ACC112 (cell line): ENCODE data around the gene KLK6.
"Not testable (repeated sequence)": the region's sequence is repeated elsewhere in the genome, so short reads cannot be mapped to it uniquely, and the experiment has no call there.

ENCODE experiments used
- H2AFZ ChIP-seq: fragments of 200-600 bp; sonication (generic); one replicate; pipeline ENCODE4 v1.6.0; 2017; ENCODE audit warnings: antibody characterized with exemption, low read length; ENCODE audit not compliant: unreplicated experiment
- H3K27ac ChIP-seq: fragments of 200-600 bp; sonication (generic); 2 replicates; pipeline ENCODE4 v1.5.1; 2014; ENCODE audit warnings: low read depth, mild to moderate bottlenecking, antibody characterized with exemption, low read length, moderate library complexity
- H3K27me3 ChIP-seq: fragments of 200-600 bp; sonication (generic); 2 replicates; pipeline ENCODE4 v1.6.1; 2014; ENCODE audit warnings: mild to moderate bottlenecking, antibody characterized with exemption, low read length, moderate library complexity, mixed read lengths; ENCODE audit not compliant: insufficient read depth
- H3K36me3 ChIP-seq: fragments of 200-600 bp; sonication (generic); 2 replicates; pipeline ENCODE4 v1.6.1; 2016; ENCODE audit warnings: mild to moderate bottlenecking, antibody characterized with exemption, low read length, moderate library complexity, mixed read lengths; ENCODE audit not compliant: insufficient read depth
- H3K4me1 ChIP-seq: fragments of 200-600 bp; sonication (generic); one replicate; pipeline ENCODE4 v1.6.1; 2016; ENCODE audit warnings: low read length, mixed read lengths; ENCODE audit not compliant: insufficient read depth, unreplicated experiment, control insufficient read depth
- H3K4me3 ChIP-seq: fragments of 200-600 bp; sonication (generic); 2 replicates; pipeline ENCODE4 v1.5.1; 2014; ENCODE audit warnings: mild to moderate bottlenecking, low read depth, low read length
- H3K79me2 ChIP-seq: fragments of 200-600 bp; sonication (generic); one replicate; pipeline ENCODE4 v1.6.0; 2016; ENCODE audit warnings: low read length; ENCODE audit not compliant: control insufficient read depth, unreplicated experiment, insufficient read depth

Gene KLK6

DNA sequence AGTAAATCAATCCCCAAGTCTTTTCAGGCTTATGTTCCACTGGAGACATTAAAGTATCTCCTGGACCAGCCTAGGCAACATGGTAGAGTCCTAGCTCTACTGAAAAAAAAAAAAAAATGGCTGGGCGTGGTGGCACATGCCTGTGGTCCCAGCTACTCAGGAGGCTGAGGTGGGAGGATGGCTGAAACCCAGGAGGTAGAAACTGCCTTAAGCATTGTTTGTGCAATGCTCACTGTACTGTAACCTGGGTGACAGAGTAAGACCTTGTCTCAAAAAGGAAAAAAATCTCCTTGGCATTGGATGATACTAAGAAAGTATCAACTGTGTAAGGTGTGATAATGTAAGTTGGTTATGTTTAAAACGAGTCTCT is 23.3 kb upstream of the KLK6 start:
- H3K27ac ChIP-seq = no peak overlapping the region
- H3K4me1 ChIP-seq = no peaks in the 10 kb centered on the region
- peaks cover 25% of the 10 kb centered on the region for H3K27me3 ChIP-seq
- no peak overlapping the region for H3K4me3 ChIP-seq
- no peak overlapping the region for H2AFZ ChIP-seq
- no peaks in the 10 kb centered on the region for H3K36me3 ChIP-seq
- H3K79me2 ChIP-seq = no peaks in the 10 kb centered on the region

GRCh38 chr19:50984416-50984815 is 15.0 kb upstream of the KLK6 start:
- peaks cover 31% of the 10 kb centered on the region for H3K27me3 ChIP-seq
- not testable (repeated sequence) for H3K79me2 ChIP-seq, H3K4me3 ChIP-seq, H2AFZ ChIP-seq, H3K36me3 ChIP-seq, H3K4me1 ChIP-seq, H3K27ac ChIP-seq

DNA sequence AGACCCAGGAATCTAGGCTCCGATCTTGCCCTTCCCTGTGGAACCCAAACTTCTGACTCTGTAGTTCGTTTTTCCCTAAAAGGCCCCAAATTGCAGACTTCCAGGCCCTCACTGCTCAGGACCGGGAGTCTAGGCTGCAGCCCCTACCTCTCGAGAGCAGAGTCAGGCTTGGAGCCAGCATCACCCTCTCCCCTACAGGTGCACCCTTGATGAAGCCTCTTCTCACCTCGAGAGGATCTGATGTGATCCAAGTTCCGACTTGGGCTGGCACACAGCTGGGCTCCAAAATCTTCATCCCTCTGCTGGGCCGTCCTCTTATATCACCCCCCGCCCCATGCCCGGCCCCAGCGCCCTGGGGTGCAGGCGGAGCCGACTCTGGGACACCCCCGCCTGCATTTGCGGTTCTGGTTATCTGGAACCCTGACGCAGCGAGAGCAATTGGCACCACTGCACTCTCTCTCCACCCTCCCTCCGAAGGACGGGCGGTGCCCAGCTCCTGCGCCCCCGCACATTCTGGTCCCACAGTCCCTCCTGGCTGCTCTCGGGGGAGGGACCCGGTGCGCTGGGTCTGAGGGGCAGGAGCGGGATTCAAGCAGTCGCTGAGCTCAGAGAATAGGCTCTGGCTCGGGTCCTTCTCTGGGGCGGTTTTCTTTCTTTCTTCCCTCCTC is 14.4 kb upstream of the KLK6 start, which contains the start of gene KLK7:
TSS of gene KLK7 (minus strand) at position 293 of the 668 bp plus-strand sequence. CDS start 1,518 bp downstream, outside the sequence.
- H3K27ac ChIP-seq = no peak within 1 kb of the TSS
- H2AFZ ChIP-seq = no peak within 1 kb of the TSS
- peaks cover 30% of the 10 kb centered on the region for H3K27me3 ChIP-seq
- no peaks in the 10 kb centered on the region for H3K4me1 ChIP-seq
- no peak within 1 kb of the TSS for H3K4me3 ChIP-seq
- no peaks in the 10 kb centered on the region for H3K79me2 ChIP-seq
- no peaks in the 10 kb centered on the region for H3K36me3 ChIP-seq

DNA sequence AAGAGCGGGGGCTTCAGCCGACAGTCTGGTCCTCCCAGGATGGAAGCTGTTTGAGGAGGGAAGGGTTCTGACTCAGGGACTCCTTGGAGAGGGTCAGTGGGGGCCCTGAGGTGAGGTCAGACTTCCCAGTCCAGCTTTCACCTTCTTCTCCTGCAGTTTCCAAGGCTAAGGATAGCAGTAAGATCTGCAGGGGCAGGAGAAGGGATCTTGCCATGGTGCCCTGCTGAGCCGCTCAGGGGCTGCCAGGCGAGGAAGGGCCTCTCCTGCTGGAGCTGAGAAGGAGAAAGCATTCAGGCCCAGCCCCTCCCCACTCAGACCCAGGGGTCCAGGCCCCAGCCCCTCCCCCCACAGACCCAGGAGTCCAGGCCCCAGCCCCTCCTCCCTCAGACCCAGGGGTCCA is 12.8 kb upstream of the KLK6 start:
- H3K4me3 ChIP-seq = no peak overlapping the region
- H2AFZ ChIP-seq = no peak overlapping the region
- H3K36me3 ChIP-seq = no peaks in the 10 kb centered on the region
- no peak overlapping the region for H3K27ac ChIP-seq
- no peaks in the 10 kb centered on the region for H3K4me1 ChIP-seq
- no peaks in the 10 kb centered on the region for H3K79me2 ChIP-seq
- H3K27me3 ChIP-seq = peaks cover 29% of the 10 kb centered on the region

DNA sequence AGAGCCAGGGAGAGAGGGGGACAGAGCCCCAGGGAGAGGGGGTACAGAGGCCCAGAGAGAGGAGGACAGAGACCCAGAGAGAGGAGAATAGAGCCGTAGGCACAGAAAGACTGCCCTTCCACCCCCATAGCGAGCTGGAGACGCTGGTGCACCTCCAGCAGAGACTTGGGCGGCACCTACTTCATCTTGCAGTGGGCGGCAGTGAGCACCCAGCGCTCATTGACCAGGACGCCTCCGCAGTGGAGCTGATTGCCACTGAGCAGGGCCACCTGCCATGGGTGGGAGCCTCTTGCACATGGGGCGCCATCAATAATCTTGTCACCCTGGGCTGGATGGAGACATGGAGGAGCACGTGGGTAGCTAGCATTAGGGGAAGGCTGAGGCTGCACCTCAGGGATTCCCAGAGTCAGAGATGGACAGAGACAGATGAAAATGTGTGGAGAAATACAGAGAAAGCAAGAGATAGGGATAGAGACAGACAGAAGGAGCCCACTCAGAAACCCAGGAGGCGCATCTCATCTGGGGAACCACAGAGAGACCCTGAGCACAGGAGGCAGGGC is 12.3 kb upstream of the KLK6 start:
- no peak overlapping the region for H3K4me3 ChIP-seq
- H3K27me3 ChIP-seq = peaks cover 30% of the 10 kb centered on the region
- no peak overlapping the region for H3K27ac ChIP-seq
- no peaks in the 10 kb centered on the region for H3K36me3 ChIP-seq
- H2AFZ ChIP-seq = no peak overlapping the region
- no peaks in the 10 kb centered on the region for H3K4me1 ChIP-seq
- no peaks in the 10 kb centered on the region for H3K79me2 ChIP-seq

- H3K36me3 ChIP-seq = no peaks in the 10 kb centered on the region
- H3K4me3 ChIP-seq = no peak overlapping the region
- H2AFZ ChIP-seq = no peak overlapping the region
- H3K79me2 ChIP-seq = no peaks in the 10 kb centered on the region
- H3K27me3 ChIP-seq = peaks cover 31% of the 10 kb centered on the region
- no peaks in the 10 kb centered on the region for H3K4me1 ChIP-seq
- no peak overlapping the region for H3K27ac ChIP-seq
Observed at GRCh38 chr19:50980208-50980607, 10.8 kb upstream of the KLK6 start.

- Histone ChIP-seq H3K27ac (no peak overlapping the region), H3K79me2 (no peaks in the 10 kb centered on the region), H3K36me3 (no peaks in the 10 kb centered on the region), H3K4me1 (no peaks in the 10 kb centered on the region), H3K4me3 (no peak overlapping the region), H3K27me3 (peaks cover 31% of the 10 kb centered on the region), H2AFZ (no peak overlapping the region)
Observed at GRCh38 chr19:50979758-50980157, 10.4 kb upstream of the KLK6 start.

GRCh38 chr19:50978772-50979390 is 9.5 kb upstream of the KLK6 start:
- Histone ChIP-seq H3K27me3 (peaks cover 30% of the 10 kb centered on the region), H2AFZ (no peak overlapping the region), H3K4me1 (no peaks in the 10 kb centered on the region), H3K27ac (no peak overlapping the region), H3K36me3 (no peaks in the 10 kb centered on the region), H3K79me2 (no peaks in the 10 kb centered on the region), H3K4me3 (no peak overlapping the region)

GRCh38 chr19:50977626-50978025 is 8.2 kb upstream of the KLK6 start:
- Histone ChIP-seq H3K27ac (no peak overlapping the region), H3K4me3 (no peak overlapping the region), H2AFZ (no peak overlapping the region), H3K4me1 (no peaks in the 10 kb centered on the region), H3K27me3 (peaks cover 29% of the 10 kb centered on the region), H3K79me2 (no peaks in the 10 kb centered on the region), H3K36me3 (no peaks in the 10 kb centered on the region)

DNA sequence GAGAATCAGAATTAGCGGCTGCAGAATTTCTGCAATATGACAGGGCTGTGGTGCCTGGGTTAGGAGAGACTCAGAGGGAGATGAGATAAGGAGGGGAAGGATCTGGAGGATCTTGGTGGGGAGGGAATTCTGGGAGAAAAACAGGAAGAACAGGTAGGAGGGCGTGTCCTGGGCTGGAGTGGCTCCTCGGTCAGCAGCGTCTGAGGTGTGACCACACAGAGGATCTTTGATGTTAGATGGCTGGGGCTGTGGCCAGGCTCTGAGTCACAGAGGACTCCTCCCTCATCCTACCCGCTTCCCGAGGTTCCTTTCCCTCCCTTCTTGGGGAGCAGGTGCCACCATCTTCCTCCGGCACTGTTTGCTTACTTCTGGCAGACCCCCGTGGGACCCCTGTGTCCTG is 6.4 kb upstream of the KLK6 start:
- Histone ChIP-seq H3K27me3 (peaks cover 25% of the 10 kb centered on the region), H3K27ac (no peak overlapping the region), H3K36me3 (no peaks in the 10 kb centered on the region), H3K4me1 (no peaks in the 10 kb centered on the region), H3K4me3 (no peak overlapping the region), H2AFZ (no peak overlapping the region), H3K79me2 (no peaks in the 10 kb centered on the region)
